ENCODE measurements around the gene OR2V1. TPM values are rescaled to one million over a fixed set of nuclear protein-coding genes. Genes with fewer than 3 reads are reported as not detected.

The OR2V1 gene
- total and polyA plus RNA-seq, 4 experiments from 2014 or later: not detected

- peaks cover 5% of the 10 kb centered on the region for H3K27me3 ChIP-seq (ENCODE audit: insufficient read depth, low read length)
- Mint-ChIP-seq H3K4me1 (peaks cover 11 to 35% (median 22%) of the 10 kb centered on the region in 4 donors), H3K9me3 (peaks cover 0 to 11% (median 1%) of the 10 kb centered on the region in 8 donors), H3K27ac (peak overlapping the region; percentile 94 to 99 (median 97)), H3K4me3 (peak overlapping the region; percentile 79 to 89 (median 81)), H3K27me3 (peaks cover 9 to 24% of the 10 kb centered on the region in 2 donors), H3K36me3 (peaks cover 0 to 3% of the 10 kb centered on the region in 2 donors)
- peak overlapping the region; percentile 90 for H3K27ac ChIP-seq (ENCODE audit: low read depth, low read length)
- ChIA-PET POLR2A (ENCODE audit: partially characterized antibody) (interaction anchor here (0.9 to 1.8 kb wide), 6 partner anchors 10 to 357 kb away, joined by 3 to 7 read pairs (median 3); partner anchors contain the start of genes TRIM41 and TRIM52), CTCF (ENCODE audit: partially characterized antibody) (interaction anchor here (0.8 to 2.5 kb wide), 4 partner anchors 8 to 101 kb away, joined by 3 to 11 read pairs (median 4); partner anchors contain the start of gene TRIM52)
- intact Hi-C loops (cut with micrococcal nuclease): no loop called here
- H3K4me1 ChIP-seq (ENCODE audit: insufficient read depth, low read length): peaks cover 23% of the 10 kb centered on the region
- H3K9me3 ChIP-seq (ENCODE audit: control insufficient read depth in 1 of 2, low read length in 2 of 2): no peaks in the 10 kb centered on the region
- peak; percentile 75 to 96 (median 86) for DNase-seq
- H3K4me3 ChIP-seq (ENCODE audit: low read length in 2 of 2): peak overlapping the region; percentile 48 to 66
- no peaks in the 10 kb centered on the region for H3K36me3 ChIP-seq (ENCODE audit: insufficient read depth, low read length)
Observed at GRCh38 chr5:181160152-181160754, 29.3 kb upstream of the OR2V1 start.

- Histone ChIP-seq H3K4me3 (ENCODE audit: low read length in 2 of 2) (peak overlapping the region in 1 of 2 donors; percentile 66), H3K4me1 (ENCODE audit: insufficient read depth, low read length) (peaks cover 23% of the 10 kb centered on the region), H3K36me3 (ENCODE audit: insufficient read depth, low read length) (no peaks in the 10 kb centered on the region), H3K27me3 (ENCODE audit: insufficient read depth, low read length) (peaks cover 4% of the 10 kb centered on the region), H3K9me3 (ENCODE audit: control insufficient read depth in 1 of 2, low read length in 2 of 2) (no peaks in the 10 kb centered on the region), H3K27ac (ENCODE audit: low read depth, low read length) (peak overlapping the region; percentile 90)
- Mint-ChIP-seq H3K4me3 (peak overlapping the region; percentile 74 to 89 (median 84)), H3K27me3 (peaks cover 7 to 25% of the 10 kb centered on the region in 2 donors), H3K27ac (peak overlapping the region; percentile 94 to 99 (median 97)), H3K9me3 (peaks cover 0 to 9% (median 1%) of the 10 kb centered on the region in 8 donors), H3K36me3 (peaks cover 0 to 2% of the 10 kb centered on the region in 2 donors), H3K4me1 (peaks cover 12 to 35% (median 21%) of the 10 kb centered on the region in 4 donors)
- peak; percentile 82 to 89 (median 87) for DNase-seq
- POLR2A ChIA-PET (ENCODE audit: partially characterized antibody): interaction anchor here (0.9 to 1.8 kb wide), 6 partner anchors 11 to 356 kb away, joined by 3 to 7 read pairs (median 3); partner anchors contain the start of genes TRIM41 and TRIM52
- intact Hi-C loops (cut with micrococcal nuclease): loop anchor here (1.0 to 5.0 kb wide), 4 partner anchors 23 to 375 kb away; partner anchors contain the start of gene MGAT1
- CTCF ChIA-PET (ENCODE audit: partially characterized antibody): interaction anchor here (0.8 to 2.5 kb wide), 6 partner anchors 9 to 375 kb away, joined by 3 to 11 read pairs (median 4); partner anchors contain the start of gene TRIM52
Observed at GRCh38 chr5:181159286-181160151, 28.6 kb upstream of the OR2V1 start.

- Mint-ChIP-seq H3K36me3 (peaks cover 0 to 2% of the 10 kb centered on the region in 2 donors), H3K4me1 (peaks cover 14 to 34% (median 21%) of the 10 kb centered on the region in 4 donors), H3K4me3 (peak overlapping the region in 1 of 8 donors; percentile 74), H3K9me3 (peaks cover 0 to 4% (median under 1%) of the 10 kb centered on the region in 8 donors), H3K27ac (peak overlapping the region in 5 of 7 donors; percentile 22 to 97 (median 92)), H3K27me3 (peaks cover 7 to 28% of the 10 kb centered on the region in 2 donors)
- H3K27ac ChIP-seq (ENCODE audit: low read depth, low read length): no peak overlapping the region
- POLR2A ChIA-PET (ENCODE audit: partially characterized antibody): no interaction called here
- H3K9me3 ChIP-seq (ENCODE audit: control insufficient read depth in 1 of 2, low read length in 2 of 2): no peaks in the 10 kb centered on the region
- CTCF ChIA-PET (ENCODE audit: partially characterized antibody): interaction anchor here (1.4 to 2.5 kb wide), 3 partner anchors 14 to 374 kb away, joined by 3 to 11 read pairs (median 4); no protein-coding TSS in a partner anchor
- H3K27me3 ChIP-seq (ENCODE audit: insufficient read depth, low read length): no peaks in the 10 kb centered on the region
- H3K4me1 ChIP-seq (ENCODE audit: insufficient read depth, low read length): peaks cover 25% of the 10 kb centered on the region
- intact Hi-C loops (cut with micrococcal nuclease): loop anchor here (1.0 to 5.0 kb wide), 4 partner anchors 24 to 375 kb away; partner anchors contain the start of gene MGAT1
- H3K4me3 ChIP-seq (ENCODE audit: low read length in 2 of 2): no peak overlapping the region
- DNase-seq: no peak
- H3K36me3 ChIP-seq (ENCODE audit: insufficient read depth, low read length): no peaks in the 10 kb centered on the region
Observed at GRCh38 chr5:181158869-181159268, 27.9 kb upstream of the OR2V1 start.

GRCh38 chr5:181156758-181157157 lies 25.8 kb upstream of the OR2V1 start:
- Histone ChIP-seq H3K27me3 (ENCODE audit: insufficient read depth, low read length) (no peaks in the 10 kb centered on the region), H3K36me3 (ENCODE audit: insufficient read depth, low read length) (no peaks in the 10 kb centered on the region), H3K27ac (ENCODE audit: low read depth, low read length) (no peak overlapping the region), H3K9me3 (ENCODE audit: control insufficient read depth in 1 of 2, low read length in 2 of 2) (no peaks in the 10 kb centered on the region), H3K4me3 (ENCODE audit: low read length in 2 of 2) (no peak overlapping the region), H3K4me1 (ENCODE audit: insufficient read depth, low read length) (peaks cover 25% of the 10 kb centered on the region)
- Mint-ChIP-seq H3K4me1 (peaks cover 12 to 21% (median 16%) of the 10 kb centered on the region in 4 donors), H3K27me3 (peaks cover 4 to 17% of the 10 kb centered on the region in 2 donors), H3K9me3 (peaks cover 0 to 2% (median 0%) of the 10 kb centered on the region in 8 donors), H3K27ac (no peak overlapping the region), H3K36me3 (no peaks in the 10 kb centered on the region), H3K4me3 (no peak overlapping the region)
- POLR2A ChIA-PET (ENCODE audit: partially characterized antibody): no interaction called here
- CTCF ChIA-PET (ENCODE audit: partially characterized antibody): interaction anchor here (0.8 kb wide), 1 partner anchor 372 kb away, joined by 3 read pairs; no protein-coding TSS in a partner anchor
- DNase-seq: no peak
- intact Hi-C loops (cut with micrococcal nuclease): loop anchor here (5.0 kb wide), 1 partner anchor 354 kb away; the partner anchor contains the start of gene MGAT1

- H3K9me3 Mint-ChIP-seq: peaks cover 0 to 2% (median 0%) of the 10 kb centered on the region in 8 donors
- no peak for DNase-seq
- POLR2A ChIA-PET (ENCODE audit: partially characterized antibody): no interaction called here
- H3K27me3 Mint-ChIP-seq: peaks cover 13 to 24% of the 10 kb centered on the region in 2 donors
- H3K27me3 ChIP-seq (ENCODE audit: insufficient read depth, low read length): no peaks in the 10 kb centered on the region
- CTCF ChIA-PET (ENCODE audit: partially characterized antibody): no interaction called here
- no peak overlapping the region for H3K4me3 ChIP-seq (ENCODE audit: low read length in 2 of 2)
- H3K4me1 Mint-ChIP-seq: peaks cover 0 to 6% (median 1%) of the 10 kb centered on the region in 4 donors
- intact Hi-C loops (cut with micrococcal nuclease): no loop called here
- H3K36me3 ChIP-seq (ENCODE audit: insufficient read depth, low read length): no peaks in the 10 kb centered on the region
- H3K36me3 Mint-ChIP-seq: no peaks in the 10 kb centered on the region
- peaks cover 4% of the 10 kb centered on the region for H3K4me1 ChIP-seq (ENCODE audit: insufficient read depth, low read length)
- H3K27ac Mint-ChIP-seq: no peak overlapping the region
- no peak overlapping the region for H3K27ac ChIP-seq (ENCODE audit: low read depth, low read length)
- H3K9me3 ChIP-seq (ENCODE audit: control insufficient read depth in 1 of 2, low read length in 2 of 2): no peaks in the 10 kb centered on the region
- no peak overlapping the region for H3K4me3 Mint-ChIP-seq
Observed at GRCh38 chr5:181153814-181154213, 22.8 kb upstream of the OR2V1 start.

GRCh38 chr5:181152406-181152805 lies 21.4 kb upstream of the OR2V1 start:
- Mint-ChIP-seq H3K9me3 (peaks cover 0 to 2% (median 0%) of the 10 kb centered on the region in 8 donors), H3K36me3 (no peaks in the 10 kb centered on the region)

More at GRCh38 chr5:181152406-181152805, 21.4 kb upstream of the OR2V1 start:
- H3K4me1 Mint-ChIP-seq: peaks cover 0 to 6% (median 1%) of the 10 kb centered on the region in 4 donors
- Histone ChIP-seq H3K27ac (ENCODE audit: low read depth, low read length) (no peak overlapping the region), H3K36me3 (ENCODE audit: insufficient read depth, low read length) (no peaks in the 10 kb centered on the region), H3K4me1 (ENCODE audit: insufficient read depth, low read length) (peaks cover 4% of the 10 kb centered on the region), H3K4me3 (ENCODE audit: low read length in 2 of 2) (no peak overlapping the region), H3K9me3 (ENCODE audit: control insufficient read depth in 1 of 2, low read length in 2 of 2) (no peaks in the 10 kb centered on the region), H3K27me3 (ENCODE audit: insufficient read depth, low read length) (no peaks in the 10 kb centered on the region)
- H3K27ac Mint-ChIP-seq: no peak overlapping the region
- ChIA-PET POLR2A (ENCODE audit: partially characterized antibody) (no interaction called here), CTCF (ENCODE audit: partially characterized antibody) (no interaction called here)
- DNase-seq: no peak
- intact Hi-C loops (cut with micrococcal nuclease): no loop called here
- H3K27me3 Mint-ChIP-seq: peaks cover 18 to 34% of the 10 kb centered on the region in 2 donors
- no peak overlapping the region for H3K4me3 Mint-ChIP-seq
